Measurements from ENCODE around the gene CNTNAP5. TPM values are rescaled to one million over a fixed set of nuclear protein-coding genes. Genes with fewer than 3 reads are reported as not detected.

The CNTNAP5 gene
- total RNA-seq, 1 donor from 2014 or later = not detected

DNA sequence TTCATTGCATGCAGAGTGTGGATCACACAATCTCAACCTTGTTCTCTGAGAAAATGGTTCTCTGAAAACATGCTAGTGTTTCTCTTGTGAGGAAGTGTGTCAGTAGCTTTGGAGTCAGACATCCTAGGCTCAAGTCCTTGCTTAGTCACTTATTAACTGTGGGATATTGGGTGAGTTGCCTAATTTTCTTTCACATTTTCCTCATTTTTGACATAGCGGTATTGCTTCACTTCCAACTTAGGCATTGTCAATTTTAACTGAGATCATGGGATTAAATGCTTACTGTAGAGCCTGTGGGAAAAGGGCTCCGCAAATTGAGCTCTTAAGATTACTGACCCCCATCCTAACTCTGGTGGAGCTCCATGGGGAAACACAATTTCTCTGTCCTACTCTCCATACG, 622.2 kb downstream of the CNTNAP5 start:
- DNase-seq (ENCODE audit: low read depth) = no peak
- TF ChIP-seq, protein P1, sequence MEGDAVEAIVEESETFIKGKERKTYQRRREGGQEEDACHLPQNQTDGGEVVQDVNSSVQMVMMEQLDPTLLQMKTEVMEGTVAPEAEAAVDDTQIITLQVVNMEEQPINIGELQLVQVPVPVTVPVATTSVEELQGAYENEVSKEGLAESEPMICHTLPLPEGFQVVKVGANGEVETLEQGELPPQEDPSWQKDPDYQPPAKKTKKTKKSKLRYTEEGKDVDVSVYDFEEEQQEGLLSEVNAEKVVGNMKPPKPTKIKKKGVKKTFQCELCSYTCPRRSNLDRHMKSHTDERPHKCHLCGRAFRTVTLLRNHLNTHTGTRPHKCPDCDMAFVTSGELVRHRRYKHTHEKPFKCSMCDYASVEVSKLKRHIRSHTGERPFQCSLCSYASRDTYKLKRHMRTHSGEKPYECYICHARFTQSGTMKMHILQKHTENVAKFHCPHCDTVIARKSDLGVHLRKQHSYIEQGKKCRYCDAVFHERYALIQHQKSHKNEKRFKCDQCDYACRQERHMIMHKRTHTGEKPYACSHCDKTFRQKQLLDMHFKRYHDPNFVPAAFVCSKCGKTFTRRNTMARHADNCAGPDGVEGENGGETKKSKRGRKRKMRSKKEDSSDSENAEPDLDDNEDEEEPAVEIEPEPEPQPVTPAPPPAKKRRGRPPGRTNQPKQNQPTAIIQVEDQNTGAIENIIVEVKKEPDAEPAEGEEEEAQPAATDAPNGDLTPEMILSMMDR (IDR thresholded peaks at IDR 0.05; ENCODE audit: insufficient read depth, low read length, poor library complexity, severe bottlenecking) = no peak
- Histone ChIP-seq H3K27me3 (ENCODE audit: control insufficient read depth, insufficient read depth, low read length) (no peaks in the 10 kb centered on the region), H3K4me3 (ENCODE audit: low read depth, low read length) (no peak overlapping the region), H3K36me3 (ENCODE audit: control insufficient read depth, insufficient read depth, low read length) (no peaks in the 10 kb centered on the region)

DNA sequence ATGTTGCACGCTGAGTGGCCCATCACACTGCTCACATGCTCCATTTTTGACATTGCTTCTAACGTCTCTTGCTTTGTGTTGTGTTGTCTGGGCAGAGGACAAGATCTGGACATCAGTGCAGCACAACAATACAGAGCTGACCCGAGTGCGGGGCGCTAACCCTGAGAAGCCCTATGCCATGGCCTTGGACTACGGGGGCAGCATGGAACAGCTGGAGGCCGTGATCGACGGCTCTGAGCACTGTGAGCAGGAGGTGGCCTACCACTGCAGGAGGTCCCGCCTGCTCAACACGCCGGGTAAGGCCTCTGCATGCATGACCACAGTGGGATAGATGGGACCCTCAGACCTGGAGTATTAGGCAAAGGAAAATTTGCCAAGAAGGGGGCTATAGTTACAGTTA, 622.6 kb downstream of the CNTNAP5 start:
- Histone ChIP-seq H3K36me3 (ENCODE audit: control insufficient read depth, insufficient read depth, low read length) (no peaks in the 10 kb centered on the region), H3K27me3 (ENCODE audit: control insufficient read depth, insufficient read depth, low read length) (no peaks in the 10 kb centered on the region), H3K4me3 (ENCODE audit: low read depth, low read length) (no peak overlapping the region)
- DNase-seq (ENCODE audit: low read depth) = no peak
- TF ChIP-seq, protein P1 (IDR thresholded peaks at IDR 0.05; ENCODE audit: insufficient read depth, low read length, poor library complexity, severe bottlenecking) = no peak

DNA sequence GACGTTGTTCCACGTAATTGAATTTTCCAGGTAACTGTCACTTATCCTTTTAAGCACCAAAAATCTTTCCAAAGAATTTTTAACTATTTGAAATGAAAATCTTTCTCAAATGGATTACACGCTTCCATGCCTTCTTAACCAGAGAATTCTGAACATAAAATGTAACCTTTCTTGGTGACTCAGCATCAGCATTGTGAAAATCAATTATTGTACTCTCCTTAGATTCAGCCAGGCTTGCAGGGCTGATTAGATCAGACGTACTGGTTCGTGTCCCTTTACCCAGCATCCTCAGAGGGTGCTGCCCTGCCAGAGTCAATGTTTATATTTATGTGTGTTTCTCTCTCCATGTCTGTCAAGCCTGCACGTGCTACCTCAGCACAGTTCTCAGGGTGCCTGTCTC, 623.9 kb downstream of the CNTNAP5 start:
- TF ChIP-seq, protein P1 (IDR thresholded peaks at IDR 0.05; ENCODE audit: insufficient read depth, low read length, poor library complexity, severe bottlenecking) = no peak
- Histone ChIP-seq H3K36me3 (ENCODE audit: control insufficient read depth, insufficient read depth, low read length) (no peaks in the 10 kb centered on the region), H3K27me3 (ENCODE audit: control insufficient read depth, insufficient read depth, low read length) (no peaks in the 10 kb centered on the region), H3K4me3 (ENCODE audit: low read depth, low read length) (no peak overlapping the region)
- no peak for DNase-seq (ENCODE audit: low read depth)

DNA sequence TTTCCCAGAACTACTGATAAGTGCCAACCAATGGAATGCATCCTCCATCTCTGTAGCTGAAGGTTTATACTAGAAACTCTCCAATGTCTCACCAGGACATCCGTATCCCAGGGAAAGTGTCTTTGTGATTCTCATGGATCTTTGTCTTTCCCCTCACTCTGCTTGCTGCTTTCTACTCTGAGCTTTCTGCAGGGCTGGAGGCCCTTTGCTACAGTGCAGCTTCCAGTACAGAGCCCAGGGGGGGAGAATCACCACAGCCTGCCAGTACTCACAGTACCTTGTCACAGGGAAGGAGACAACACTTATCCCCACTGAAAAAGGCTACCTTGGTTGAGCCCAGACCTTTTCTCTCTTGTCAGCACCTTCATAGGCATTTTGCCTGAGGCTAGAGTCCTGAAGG, 627.0 kb downstream of the CNTNAP5 start:
- Histone ChIP-seq H3K4me3 (ENCODE audit: low read depth, low read length) (no peak overlapping the region), H3K36me3 (ENCODE audit: control insufficient read depth, insufficient read depth, low read length) (no peaks in the 10 kb centered on the region), H3K27me3 (ENCODE audit: control insufficient read depth, insufficient read depth, low read length) (no peaks in the 10 kb centered on the region)
- DNase-seq (ENCODE audit: low read depth) = no peak
- TF ChIP-seq, protein P1 (IDR thresholded peaks at IDR 0.05; ENCODE audit: insufficient read depth, low read length, poor library complexity, severe bottlenecking) = no peak

DNA sequence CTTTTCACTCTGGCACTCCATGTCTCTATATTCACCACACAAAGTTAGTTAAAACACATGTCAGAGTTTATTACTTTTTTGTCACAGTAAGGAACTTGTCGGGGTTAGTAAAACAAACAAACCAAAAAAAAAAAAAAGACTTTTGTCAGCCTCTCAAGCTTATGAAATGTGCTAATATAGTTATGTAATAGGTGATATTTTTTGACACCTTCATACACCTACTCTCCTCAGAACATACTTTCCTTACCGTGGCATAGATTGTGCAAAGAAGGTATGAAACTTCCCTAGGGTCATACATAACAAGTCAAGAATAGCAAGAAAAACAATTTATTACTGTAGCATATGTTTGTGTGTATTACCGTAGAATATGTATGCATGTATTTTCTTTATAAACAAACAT, 633.3 kb downstream of the CNTNAP5 start:
- Histone ChIP-seq H3K36me3 (ENCODE audit: control insufficient read depth, insufficient read depth, low read length) (no peaks in the 10 kb centered on the region), H3K4me3 (ENCODE audit: low read depth, low read length) (no peak overlapping the region), H3K27me3 (ENCODE audit: control insufficient read depth, insufficient read depth, low read length) (no peaks in the 10 kb centered on the region)
- TF ChIP-seq, protein P1 (IDR thresholded peaks at IDR 0.05; ENCODE audit: insufficient read depth, low read length, poor library complexity, severe bottlenecking) = no peak
- DNase-seq (ENCODE audit: low read depth) = no peak

DNA sequence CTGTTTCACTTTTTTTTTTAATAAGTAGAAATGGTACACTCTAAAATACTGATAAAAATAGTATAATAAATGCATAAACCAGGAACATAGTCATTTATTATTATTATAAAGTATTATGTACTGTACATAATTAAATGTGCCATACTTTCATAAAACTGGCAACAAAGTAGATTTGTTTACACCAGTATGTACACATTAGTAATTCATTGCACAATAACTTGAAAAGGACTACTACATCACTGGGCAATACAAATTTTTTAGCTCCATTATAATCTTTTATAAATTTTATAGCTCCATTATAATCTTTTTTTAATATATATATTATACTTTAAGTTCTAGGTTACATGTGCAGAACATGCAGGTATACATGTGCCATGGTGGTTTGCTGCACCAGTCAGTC, 636.5 kb downstream of the CNTNAP5 start:
- Histone ChIP-seq H3K36me3 (ENCODE audit: control insufficient read depth, insufficient read depth, low read length) (no peaks in the 10 kb centered on the region), H3K27me3 (ENCODE audit: control insufficient read depth, insufficient read depth, low read length) (no peaks in the 10 kb centered on the region), H3K4me3 (ENCODE audit: low read depth, low read length) (no peak overlapping the region)
- TF ChIP-seq, protein P1 (IDR thresholded peaks at IDR 0.05; ENCODE audit: insufficient read depth, low read length, poor library complexity, severe bottlenecking) = no peak
- DNase-seq (ENCODE audit: low read depth) = no peak

Data from kidney epithelial cell (primary cell).